PC-9 (cell line): ENCODE data around the gene PPFIA4. TPM values are rescaled to one million over a fixed set of nuclear protein-coding genes. Genes with fewer than 3 reads are reported as not detected.

Experiments
- BruUV-seq: library from RNA; stranded (reverse); fragments of 400-500 nt; replicated peaks from 2 replicates; lab custom pipeline; 2021; lab: Mats Ljungman, UMichigan
- CTCF ChIA-PET: fragments of 300-600 bp; sonication (Branson Sonifier 250); formaldehyde crosslinking; loops from one replicate; lab custom pipeline; 2022; ENCODE audit warnings: antibody characterized with exemption; lab: Charles Lee
- POLR2A ChIA-PET: fragments of 300-600 bp; sonication (Branson Sonifier 250); formaldehyde crosslinking; loops from one replicate; lab custom pipeline; 2022; ENCODE audit warnings: antibody characterized with exemption; ENCODE audit not compliant: unreplicated experiment; lab: Charles Lee
- DNase-seq, 2 experiments: peaks; one replicate each; pipeline versions ENCODE4 v3.0.0 to v3.0.0-alpha.2; 2015 to 2022; ENCODE audit warnings: mixed read lengths in 1 of 2
- H2AFZ ChIP-seq: fragments of 200-600 bp; sonication (generic); 2 replicates; pipeline ENCODE4 v1.8.1; 2017; ENCODE audit warnings: antibody characterized with exemption
- H3F3A ChIP-seq: fragments of 200-600 bp; sonication (generic); 2 replicates; pipeline ENCODE4 v1.8.1; 2017; ENCODE audit warnings: antibody characterized with exemption, mild to moderate bottlenecking, low read depth; ENCODE audit not compliant: insufficient read depth
- H3K27ac ChIP-seq: fragments of 200-600 bp; sonication (generic); 2 replicates; pipeline ENCODE4 v1.6.1; 2016; ENCODE audit warnings: mixed run types
- H3K27me3 ChIP-seq: fragments of 200-600 bp; sonication (generic); 2 replicates; pipeline ENCODE4 v1.6.1; 2016; ENCODE audit warnings: low read depth, mixed run types; ENCODE audit not compliant: insufficient read depth
- H3K36me3 ChIP-seq: fragments of 200-600 bp; sonication (generic); 2 replicates; pipeline ENCODE4 v1.6.1; 2016; ENCODE audit warnings: low read depth, mixed run types
- H3K4me1 ChIP-seq: fragments of 200-600 bp; sonication (generic); replicated peaks from 2 replicates; pipeline ENCODE4 v1.6.1; 2016; ENCODE audit warnings: mixed run types; ENCODE audit not compliant: insufficient read depth
- H3K4me2 ChIP-seq: fragments of 200-600 bp; sonication (generic); 2 replicates; pipeline ENCODE4 v1.6.1; 2017; ENCODE audit warnings: mixed run types
- H3K4me3 ChIP-seq: fragments of 200-600 bp; sonication (generic); 2 replicates; pipeline ENCODE4 v1.6.1; 2016; ENCODE audit warnings: mixed run types
- H3K79me2 ChIP-seq: fragments of 200-600 bp; sonication (generic); 2 replicates; pipeline ENCODE4 v1.6.1; 2017; ENCODE audit warnings: low read depth, mixed run types
- H3K9me2 ChIP-seq: fragments of 200-600 bp; sonication (generic); 2 replicates; pipeline ENCODE4 v1.8.1; 2017; ENCODE audit warnings: mild to moderate bottlenecking; ENCODE audit not compliant: insufficient read depth
- H3K9me3 ChIP-seq: fragments of 200-600 bp; sonication (generic); 2 replicates; pipeline ENCODE4 v1.8.1; 2016; ENCODE audit warnings: low read depth; ENCODE audit not compliant: insufficient read depth
- H4K20me1 ChIP-seq: fragments of 200-600 bp; sonication (generic); 2 replicates; pipeline ENCODE4 v1.8.1; 2017; ENCODE audit not compliant: insufficient read depth
- EZH2 ChIP-seq: fragments of 200-600 bp; sonication (generic); IDR thresholded peaks from 2 replicates; pipeline ENCODE4 v1.8.0; 2017; ENCODE audit warnings: antibody characterized with exemption, low read depth
- intact Hi-C: fragments of 100-400 bp; cut with micrococcal nuclease; formaldehyde crosslinking; loops from one replicate; pipeline ENCODE4 v1.10.0; 2022; ENCODE audit not compliant: unreplicated experiment
- total RNA-seq: library from RNA; stranded (reverse); gene quantifications from 2 replicates; pipeline ENCODE4 v1.2.3, GENCODE V29; 2021
- TF ChIP-seq, protein P1 (sequence below): fragments of 200-600 bp; sonication (generic); conservative IDR thresholded peaks from 2 replicates; pipeline ENCODE4 v1.6.1; 2017; ENCODE audit warnings: mixed run types, antibody characterized with exemption, mild to moderate bottlenecking, moderate library complexity

Gene PPFIA4
- total RNA-seq, 1 experiment from 2014 or later, result 1.2 TPM

DNA sequence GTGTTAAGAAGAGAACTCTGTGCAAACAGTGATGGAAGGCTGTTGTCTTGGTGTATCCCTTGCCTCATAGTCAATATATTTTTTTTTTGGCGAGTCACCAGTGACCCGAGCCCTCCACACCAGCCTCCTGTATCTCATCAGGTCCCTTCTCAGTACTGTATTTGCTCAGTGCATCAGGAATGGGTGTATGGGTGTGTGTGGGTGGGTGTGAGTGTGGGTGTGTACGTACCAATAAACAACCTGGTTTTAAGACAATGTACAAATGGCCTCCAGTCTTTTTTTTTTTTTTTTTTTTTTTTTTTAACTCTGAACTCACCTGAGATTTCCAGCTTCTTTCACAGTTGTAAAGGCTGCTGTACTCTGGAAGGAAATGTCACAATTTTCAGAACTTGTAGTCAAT, 52.2 kb downstream of the PPFIA4 start:
- Histone ChIP-seq H3F3A (no peaks in the 10 kb centered on the region), H3K9me3 (no peaks in the 10 kb centered on the region), H3K4me1 (no peaks in the 10 kb centered on the region), H3K27me3 (0 out of 2 replicates have a peak, but pooled peaks cover 10% of the 10 kb centered on the region), H4K20me1 (no peaks in the 10 kb centered on the region), H2AFZ (no peak overlapping the region), H3K27ac (no peak overlapping the region), H3K36me3 (no peaks in the 10 kb centered on the region), H3K9me2 (no peaks in the 10 kb centered on the region), H3K4me3 (no peak overlapping the region), H3K4me2 (no peak overlapping the region), H3K79me2 (no peaks in the 10 kb centered on the region)
- POLR2A ChIA-PET, result no interaction called here
- no TSS peak for BruUV-seq
- DNase-seq, result no peak
- CTCF ChIA-PET, result no interaction called here
- intact Hi-C loops, result no loop called here
- TF ChIP-seq, protein P1, sequence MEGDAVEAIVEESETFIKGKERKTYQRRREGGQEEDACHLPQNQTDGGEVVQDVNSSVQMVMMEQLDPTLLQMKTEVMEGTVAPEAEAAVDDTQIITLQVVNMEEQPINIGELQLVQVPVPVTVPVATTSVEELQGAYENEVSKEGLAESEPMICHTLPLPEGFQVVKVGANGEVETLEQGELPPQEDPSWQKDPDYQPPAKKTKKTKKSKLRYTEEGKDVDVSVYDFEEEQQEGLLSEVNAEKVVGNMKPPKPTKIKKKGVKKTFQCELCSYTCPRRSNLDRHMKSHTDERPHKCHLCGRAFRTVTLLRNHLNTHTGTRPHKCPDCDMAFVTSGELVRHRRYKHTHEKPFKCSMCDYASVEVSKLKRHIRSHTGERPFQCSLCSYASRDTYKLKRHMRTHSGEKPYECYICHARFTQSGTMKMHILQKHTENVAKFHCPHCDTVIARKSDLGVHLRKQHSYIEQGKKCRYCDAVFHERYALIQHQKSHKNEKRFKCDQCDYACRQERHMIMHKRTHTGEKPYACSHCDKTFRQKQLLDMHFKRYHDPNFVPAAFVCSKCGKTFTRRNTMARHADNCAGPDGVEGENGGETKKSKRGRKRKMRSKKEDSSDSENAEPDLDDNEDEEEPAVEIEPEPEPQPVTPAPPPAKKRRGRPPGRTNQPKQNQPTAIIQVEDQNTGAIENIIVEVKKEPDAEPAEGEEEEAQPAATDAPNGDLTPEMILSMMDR, result no peak
- no peak for TF ChIP-seq EZH2

DNA sequence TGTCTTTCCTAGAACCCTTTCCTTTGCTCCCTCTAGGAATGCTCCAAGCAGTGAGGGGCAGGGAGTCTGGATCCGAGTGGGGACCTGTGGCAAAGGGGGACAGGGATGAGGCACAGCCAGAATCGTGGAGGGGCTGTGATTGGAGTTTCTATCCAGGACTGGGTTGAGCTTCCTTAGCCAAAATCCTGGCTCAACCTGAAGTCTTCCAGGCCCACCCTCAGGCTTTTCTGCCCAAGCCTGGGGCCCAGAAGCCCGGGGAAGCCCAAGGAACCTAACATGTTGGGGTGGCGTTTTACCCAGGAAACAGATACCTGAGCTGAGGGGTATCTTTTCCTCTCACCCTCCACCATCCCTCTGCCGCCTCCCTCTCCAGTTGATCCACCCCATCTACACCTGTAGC, 54.2 kb downstream of the PPFIA4 start:
- ChIA-PET CTCF (no interaction called here), POLR2A (no interaction called here)
- Histone ChIP-seq H3K4me1 (peaks cover 8% of the 10 kb centered on the region; the same call in 1 of the 2 replicates), H3K4me2 (no peak overlapping the region), H3K4me3 (no peak overlapping the region), H3K36me3 (no peaks in the 10 kb centered on the region), H3K27me3 (0 out of 2 replicates have a peak, but pooled peaks cover 10% of the 10 kb centered on the region), H3F3A (no peaks in the 10 kb centered on the region), H3K79me2 (no peaks in the 10 kb centered on the region), H2AFZ (no peak overlapping the region), H4K20me1 (no peaks in the 10 kb centered on the region), H3K27ac (no peak overlapping the region), H3K9me2 (no peaks in the 10 kb centered on the region), H3K9me3 (no peaks in the 10 kb centered on the region)
- no peak for DNase-seq
- intact Hi-C loops, result no loop called here
- no peak for TF ChIP-seq EZH2
- TF ChIP-seq, protein P1, result no peak
- no TSS peak for BruUV-seq

DNA sequence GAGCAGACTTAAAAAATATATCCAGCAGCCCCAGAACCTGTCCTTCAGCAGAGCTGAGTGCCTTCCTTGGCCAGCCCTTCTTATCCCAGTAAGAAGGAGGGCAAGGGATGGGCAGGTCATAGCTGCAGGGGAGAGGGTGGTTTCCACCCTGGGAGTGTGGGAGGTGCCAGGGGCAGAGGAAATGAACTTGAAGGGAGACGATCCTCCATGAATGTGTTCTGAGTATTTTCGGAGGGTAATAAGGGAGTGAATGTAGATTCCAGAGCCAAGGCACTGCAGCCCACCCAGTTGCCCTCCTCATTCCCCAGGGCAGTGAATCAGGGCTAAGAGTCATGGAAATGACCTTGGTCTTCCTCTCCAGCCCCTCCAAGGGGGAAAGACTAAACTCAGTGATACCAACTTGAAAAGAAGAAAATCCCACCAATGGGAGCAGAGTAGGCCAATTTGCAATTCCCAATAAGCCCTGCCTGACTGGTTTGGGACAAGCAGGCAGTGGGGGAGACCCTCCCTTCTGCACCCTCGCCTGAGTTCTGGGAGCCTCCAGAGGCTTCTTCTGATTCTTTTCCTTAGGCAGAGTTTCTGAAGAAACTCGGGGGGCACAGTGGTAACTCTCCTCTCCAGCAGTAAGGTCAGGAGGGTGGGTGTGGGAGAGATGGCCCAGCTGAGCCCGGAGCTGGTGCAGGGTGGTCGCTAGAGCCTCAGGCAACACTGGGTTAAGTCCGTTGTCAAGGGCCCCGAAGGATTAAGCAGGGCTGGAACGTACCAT, 55.4 kb downstream of the PPFIA4 start:
- Histone ChIP-seq H3K9me3 (no peaks in the 10 kb centered on the region), H3F3A (no peaks in the 10 kb centered on the region), H3K27ac (no peak overlapping the region), H2AFZ (no peak overlapping the region), H3K4me3 (no peak overlapping the region), H3K36me3 (no peaks in the 10 kb centered on the region), H3K4me2 (no peak overlapping the region), H3K4me1 (peaks cover 8% of the 10 kb centered on the region; the same call in 1 of the 2 replicates), H3K79me2 (no peaks in the 10 kb centered on the region), H3K9me2 (no peaks in the 10 kb centered on the region), H3K27me3 (0 out of 2 replicates have a peak, but pooled peaks cover 10% of the 10 kb centered on the region), H4K20me1 (no peaks in the 10 kb centered on the region)
- no peak for DNase-seq
- TF ChIP-seq EZH2, result no peak
- TF ChIP-seq, protein P1, result no peak
- intact Hi-C loops, result no loop called here
- no TSS peak for BruUV-seq
- CTCF ChIA-PET, result no interaction called here
- POLR2A ChIA-PET, result no interaction called here
